Measurements from ENCODE around the gene CEACAM7. TPM values are rescaled to one million over a fixed set of nuclear protein-coding genes. Genes with fewer than 3 reads are reported as not detected.
A peak's percentile ranks its signal among the peaks of the same experiment; 100 is the strongest.

Gene CEACAM7
- total RNA-seq, 2 donors from 2014 or later, result 0.52 to 0.99 TPM

DNA sequence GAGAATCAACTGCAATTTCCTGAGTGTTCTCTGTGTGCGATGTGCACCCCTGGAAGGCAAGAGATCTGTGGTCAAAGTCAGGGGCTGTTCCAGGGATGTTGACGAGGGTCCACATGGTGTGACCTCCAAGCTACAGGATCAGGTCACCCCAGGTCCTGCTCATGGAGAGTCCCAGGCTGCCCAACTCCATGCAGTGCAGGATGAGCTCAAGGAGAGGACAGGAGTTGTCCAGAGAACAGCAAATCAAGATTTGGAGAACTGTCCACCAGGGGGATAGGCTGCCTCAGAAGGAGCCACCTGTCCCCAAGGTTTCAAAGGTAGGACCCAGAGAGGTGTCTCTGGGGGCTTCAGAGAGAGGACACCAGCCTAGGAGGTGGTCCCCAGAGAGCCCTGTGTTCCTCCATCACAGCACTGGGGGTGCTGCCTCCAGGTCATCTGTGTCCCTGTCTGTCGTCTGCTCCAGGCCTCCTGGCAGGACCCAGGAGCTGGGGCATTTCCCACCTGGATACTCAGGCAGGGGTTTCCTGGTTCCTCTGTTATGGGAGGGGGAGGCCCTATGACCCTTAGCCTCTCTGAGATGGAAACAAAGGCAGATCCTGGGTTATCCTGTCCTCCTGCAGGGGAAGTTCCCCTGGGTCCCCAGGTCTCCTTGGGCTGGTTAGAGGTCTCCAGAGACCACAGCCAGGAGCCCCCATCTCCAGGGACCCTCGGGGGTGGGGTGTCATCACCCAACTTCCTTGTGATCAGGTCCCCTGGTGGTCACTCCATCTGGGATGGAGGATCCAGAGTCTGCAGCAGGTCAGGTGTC lies 2.1 kb upstream of the CEACAM7 start:
- ATAC-seq, result no peak
- Histone ChIP-seq H3K27ac (no peak overlapping the region), H3K27me3 (no peaks in the 10 kb centered on the region), H3K9me3 (no peaks in the 10 kb centered on the region), H3K4me1 (peaks cover 13% of the 10 kb centered on the region), H3K4me3 (no peak overlapping the region), H3K36me3 (replicated peaks in 1 of 2; ENCODE audit: insufficient read depth in 1 of 2, low read depth in 2 of 2) (no peaks in the 10 kb centered on the region)
- no peak for DNase-seq
- 54 to 58% methylated on average over 3 to 4 of the region's 4 CpGs for WGBS, 2 donors
- intact Hi-C loops (cut with DNase I), result no loop called here
- TF ChIP-seq, protein P1, sequence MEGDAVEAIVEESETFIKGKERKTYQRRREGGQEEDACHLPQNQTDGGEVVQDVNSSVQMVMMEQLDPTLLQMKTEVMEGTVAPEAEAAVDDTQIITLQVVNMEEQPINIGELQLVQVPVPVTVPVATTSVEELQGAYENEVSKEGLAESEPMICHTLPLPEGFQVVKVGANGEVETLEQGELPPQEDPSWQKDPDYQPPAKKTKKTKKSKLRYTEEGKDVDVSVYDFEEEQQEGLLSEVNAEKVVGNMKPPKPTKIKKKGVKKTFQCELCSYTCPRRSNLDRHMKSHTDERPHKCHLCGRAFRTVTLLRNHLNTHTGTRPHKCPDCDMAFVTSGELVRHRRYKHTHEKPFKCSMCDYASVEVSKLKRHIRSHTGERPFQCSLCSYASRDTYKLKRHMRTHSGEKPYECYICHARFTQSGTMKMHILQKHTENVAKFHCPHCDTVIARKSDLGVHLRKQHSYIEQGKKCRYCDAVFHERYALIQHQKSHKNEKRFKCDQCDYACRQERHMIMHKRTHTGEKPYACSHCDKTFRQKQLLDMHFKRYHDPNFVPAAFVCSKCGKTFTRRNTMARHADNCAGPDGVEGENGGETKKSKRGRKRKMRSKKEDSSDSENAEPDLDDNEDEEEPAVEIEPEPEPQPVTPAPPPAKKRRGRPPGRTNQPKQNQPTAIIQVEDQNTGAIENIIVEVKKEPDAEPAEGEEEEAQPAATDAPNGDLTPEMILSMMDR (IDR thresholded peaks at IDR 0.05), result no peak
- no peak for TF ChIP-seq POLR2A (IDR thresholded peaks at IDR 0.05)

DNA sequence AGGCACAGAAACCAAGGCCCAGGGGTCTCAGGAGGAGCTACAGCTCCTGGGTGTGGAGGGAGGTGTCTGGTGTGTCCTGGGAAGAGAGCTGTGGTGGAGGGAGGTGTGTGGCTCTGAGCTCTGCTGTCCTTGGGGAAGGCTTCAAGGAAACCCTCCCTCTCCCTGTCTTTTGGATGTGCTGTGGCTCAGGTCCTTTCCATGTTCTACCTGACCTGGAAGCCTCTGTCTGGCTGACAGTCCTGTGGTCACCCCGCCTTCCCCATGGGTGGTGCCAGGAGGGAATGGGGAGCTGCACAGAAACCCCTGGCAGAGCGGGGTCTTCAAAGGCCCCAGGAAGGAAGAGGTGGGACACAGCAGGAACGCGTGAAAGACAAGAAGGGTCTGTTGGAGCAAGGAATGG lies 617 bp upstream of the CEACAM7 start:
- Histone ChIP-seq H3K27ac (peak overlapping the region in 2 of 4 donors; percentile 6 to 82), H3K36me3 (replicated peaks in 1 of 2; ENCODE audit: insufficient read depth in 1 of 2, low read depth in 2 of 2) (no peaks in the 10 kb centered on the region), H3K4me1 (peaks cover 13% of the 10 kb centered on the region), H3K9me3 (no peaks in the 10 kb centered on the region), H3K4me3 (no peak overlapping the region), H3K27me3 (no peaks in the 10 kb centered on the region)
- ATAC-seq, result no peak
- WGBS, 2 donors, result 52 to 69% methylated on average over 4 of the region's 4 CpGs
- no peak for DNase-seq
- intact Hi-C loops (cut with DNase I), result no loop called here
- TF ChIP-seq, protein P1 (IDR thresholded peaks at IDR 0.05), result no peak
- TF ChIP-seq POLR2A (IDR thresholded peaks at IDR 0.05), result no peak

DNA sequence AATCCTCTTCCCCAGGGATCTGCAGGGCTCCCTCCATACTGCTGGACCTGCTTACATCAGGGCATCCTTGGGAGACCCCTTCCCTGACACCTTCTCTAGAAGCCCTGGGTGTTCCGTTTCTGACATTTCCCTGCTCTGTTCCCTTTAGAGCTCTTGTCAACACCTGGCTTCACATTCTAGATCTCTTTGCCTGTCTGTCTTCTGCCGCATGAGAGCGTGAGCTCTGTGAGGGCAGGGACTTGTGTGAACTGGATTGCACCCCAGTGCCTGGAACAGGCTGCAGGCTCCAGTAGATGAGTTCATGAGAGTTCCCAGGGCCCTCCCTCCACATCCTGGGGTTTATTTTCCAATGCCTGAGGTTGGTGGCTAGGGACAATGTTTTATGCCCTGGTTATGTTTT lies 651 bp downstream of the CEACAM7 start:
- Histone ChIP-seq H3K4me3 (no peak overlapping the region), H3K36me3 (replicated peaks in 1 of 2; ENCODE audit: insufficient read depth in 1 of 2, low read depth in 2 of 2) (no peaks in the 10 kb centered on the region), H3K9me3 (no peaks in the 10 kb centered on the region), H3K27me3 (no peaks in the 10 kb centered on the region), H3K4me1 (peaks cover 13% of the 10 kb centered on the region), H3K27ac (peak overlapping the region in 2 of 4 donors; percentile 21 to 82)
- WGBS, 2 donors, result 41 to 51% methylated on average over 3 of the region's 3 CpGs
- ATAC-seq (no peak), DNase-seq (no peak)
- TF ChIP-seq, protein P1 (IDR thresholded peaks at IDR 0.05), result no peak
- TF ChIP-seq POLR2A (IDR thresholded peaks at IDR 0.05), result peak in 1 of 3 donors; percentile 5
- intact Hi-C loops (cut with DNase I), result no loop called here

DNA sequence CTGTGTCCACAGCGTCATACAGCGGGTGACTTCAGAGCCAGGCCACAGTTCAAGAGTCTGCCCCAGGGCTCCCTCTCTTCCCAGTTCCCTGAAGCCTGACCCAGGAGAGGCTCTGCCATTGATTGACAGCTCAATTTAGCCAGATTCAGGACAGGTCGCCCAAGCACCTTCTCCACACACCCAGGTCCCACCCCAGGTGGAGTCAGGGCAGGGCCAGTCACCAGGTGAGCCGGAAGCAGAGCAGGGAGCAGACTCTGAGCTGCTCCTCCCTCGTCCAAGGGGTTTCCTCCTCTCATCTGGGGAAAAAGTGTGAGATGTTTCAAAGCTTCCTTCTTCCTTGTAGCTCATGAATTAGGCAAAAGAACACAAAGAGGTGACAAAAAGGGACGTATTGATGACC lies 5.6 kb downstream of the CEACAM7 start:
- intact Hi-C loops (cut with DNase I), result no loop called here
- DNase-seq (no peak), ATAC-seq (no peak)
- no peaks in the 10 kb centered on the region for H3K9me3 ChIP-seq
- no peaks in the 10 kb centered on the region for H3K4me1 ChIP-seq
- H3K27ac ChIP-seq, result no peak overlapping the region
- H3K4me3 ChIP-seq, result no peak overlapping the region
- no peaks in the 10 kb centered on the region for H3K27me3 ChIP-seq
- no peaks in the 10 kb centered on the region for H3K36me3 ChIP-seq (replicated peaks in 1 of 2; ENCODE audit: insufficient read depth in 1 of 2, low read depth in 2 of 2)
- TF ChIP-seq POLR2A (IDR thresholded peaks at IDR 0.05), result no peak
- TF ChIP-seq, protein P1 (IDR thresholded peaks at IDR 0.05), result no peak
- WGBS, 2 donors, result 46% methylated on average over 6 of the region's 6 CpGs

DNA sequence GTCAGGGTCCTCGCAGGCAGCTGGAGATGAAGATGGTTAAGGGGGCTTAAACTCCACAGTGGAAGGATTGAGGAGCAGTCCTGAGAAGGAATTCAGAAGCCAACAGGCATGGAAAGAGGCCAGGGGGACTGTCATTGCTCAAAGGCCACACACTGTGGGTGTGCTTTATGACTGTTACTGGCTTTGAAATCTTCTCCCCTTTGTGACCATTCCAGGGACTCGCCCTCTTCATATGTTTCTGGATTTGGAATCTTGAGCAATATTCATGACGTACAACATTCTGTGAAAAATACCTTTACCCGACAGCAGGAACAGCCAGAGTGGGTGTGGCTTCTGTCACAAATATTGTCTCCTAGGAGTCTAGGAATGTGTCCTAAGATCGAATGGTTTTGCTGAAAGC lies 16.6 kb downstream of the CEACAM7 start:
- no peaks in the 10 kb centered on the region for H3K9me3 ChIP-seq
- no peaks in the 10 kb centered on the region for H3K36me3 ChIP-seq (replicated peaks in 1 of 2; ENCODE audit: insufficient read depth in 1 of 2, low read depth in 2 of 2)
- intact Hi-C loops (cut with DNase I), result no loop called here
- no peak overlapping the region for H3K4me3 ChIP-seq
- WGBS, 2 donors, result 46 to 53% methylated on average over 5 of the region's 5 CpGs
- H3K27ac ChIP-seq, result no peak overlapping the region
- DNase-seq (no peak), ATAC-seq (no peak)
- no peaks in the 10 kb centered on the region for H3K4me1 ChIP-seq
- H3K27me3 ChIP-seq, result no peaks in the 10 kb centered on the region
- TF ChIP-seq, protein P1 (IDR thresholded peaks at IDR 0.05), result no peak
- TF ChIP-seq POLR2A (IDR thresholded peaks at IDR 0.05), result no peak
